ENCODE results near the gene ZNF483.
A peak's percentile ranks its signal among the peaks of the same experiment; 100 is the strongest.
"Not testable (repeated sequence)": the region's sequence is repeated elsewhere in the genome, so short reads cannot be mapped to it uniquely, and the experiment has no call there.

Gene ZNF483

GRCh38 chr9:111525056-111525977, at the start of gene ZNF483:
Gene ZNF483, plus strand, starts transcription at chr9:111525179. Its CDS starts 2,217 bp downstream, at chr9:111527396.
- DNase-seq, result peak; percentile 81

- DNase-seq, result no peak
Observed at GRCh38 chr9:111475195-111475594, 49.8 kb upstream of the ZNF483 start.

GRCh38 chr9:111477677-111478076, 47.3 kb upstream of the ZNF483 start:
- no peak for DNase-seq

- DNase-seq, result no peak
Observed at GRCh38 chr9:111481885-111482636, 42.9 kb upstream of the ZNF483 start.

GRCh38 chr9:111482694-111483438, 42.1 kb upstream of the ZNF483 start:
- DNase-seq, result peak; percentile 62

- peak; percentile 54 for DNase-seq
Observed at GRCh38 chr9:111483439-111483857, 41.5 kb upstream of the ZNF483 start.

GRCh38 chr9:111483858-111484571, 41.0 kb upstream of the ZNF483 start, which contains the start of gene ECPAS:
Gene ECPAS, minus strand, starts transcription at chr9:111484383. Its CDS starts 11,465 bp downstream, at chr9:111472918.
- DNase-seq, result peak; percentile 74

GRCh38 chr9:111484572-111484894, 40.4 kb upstream of the ZNF483 start:
- no peak for DNase-seq

GRCh38 chr9:111497196-111497595, 27.8 kb upstream of the ZNF483 start:
- not testable (repeated sequence) for DNase-seq

- no peak for DNase-seq
Observed at GRCh38 chr9:111501005-111501562, 23.9 kb upstream of the ZNF483 start.

GRCh38 chr9:111501648-111502047, 23.3 kb upstream of the ZNF483 start:
- no peak for DNase-seq

- no peak for DNase-seq
Observed at GRCh38 chr9:111502506-111502905, 22.5 kb upstream of the ZNF483 start.

GRCh38 chr9:111511581-111511980, 13.4 kb upstream of the ZNF483 start:
- DNase-seq, result not testable (repeated sequence)

GRCh38 chr9:111514967-111515366, 10.0 kb upstream of the ZNF483 start:
- DNase-seq, result no peak

GRCh38 chr9:111516061-111516465, 8.9 kb upstream of the ZNF483 start:
- no peak for DNase-seq

- DNase-seq, result no peak
Observed at GRCh38 chr9:111524731-111525055, 286 bp upstream of the ZNF483 start.

- DNase-seq, result no peak
Observed at GRCh38 chr9:111527347-111527746, 2.4 kb downstream of the ZNF483 start.

- DNase-seq, result no peak
Observed at GRCh38 chr9:111529787-111530186, 4.8 kb downstream of the ZNF483 start.

GRCh38 chr9:111531716-111532115, 6.7 kb downstream of the ZNF483 start:
- DNase-seq, result no peak

GRCh38 chr9:111533099-111533790, 8.3 kb downstream of the ZNF483 start:
- no peak for DNase-seq

GRCh38 chr9:111542497-111543254, 17.7 kb downstream of the ZNF483 start:
- no peak for DNase-seq

Data from CD4-positive, alpha-beta T cell treated with Interleukin-17A for 1 hour (primary cell).